NCI-H446 (cell line): ENCODE results near the gene LOXL3.
"Not testable (repeated sequence)": the region's sequence is repeated elsewhere in the genome, so short reads cannot be mapped to it uniquely, and the experiment has no call there.

ENCODE experiments used
- DNase-seq, 2 experiments: peaks; one replicate each; lab custom pipeline; 2025; lab: John Stamatoyannopoulos, UW

Gene LOXL3

GRCh38 chr2:74573747-74574562 is 20.2 kb upstream of the LOXL3 start:
- no peak for DNase-seq

GRCh38 chr2:74572178-74572925 is 18.6 kb upstream of the LOXL3 start:
- DNase-seq, result no peak

GRCh38 chr2:74571058-74571457 is 17.3 kb upstream of the LOXL3 start:
- no peak for DNase-seq

DNA sequence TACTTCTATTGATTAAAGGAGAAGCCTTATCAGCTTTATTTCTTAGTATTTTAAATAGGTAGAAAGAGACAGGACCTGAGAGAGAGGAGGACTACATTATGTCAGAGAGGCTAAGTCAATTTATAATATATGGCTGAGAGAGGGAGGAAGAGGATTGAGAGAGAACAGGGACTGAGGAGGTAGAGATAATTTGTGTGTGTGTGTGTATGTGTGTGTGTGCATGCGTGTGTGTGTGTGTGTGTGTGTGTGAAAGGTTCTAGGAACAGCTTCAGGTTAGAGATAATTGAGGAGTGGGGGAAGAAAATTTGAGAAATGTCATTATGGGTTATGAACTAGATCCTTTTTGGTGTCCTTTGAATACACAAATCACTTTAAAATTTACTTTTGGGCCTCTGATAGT is 15.9 kb upstream of the LOXL3 start:
- DNase-seq, result no peak

DNA sequence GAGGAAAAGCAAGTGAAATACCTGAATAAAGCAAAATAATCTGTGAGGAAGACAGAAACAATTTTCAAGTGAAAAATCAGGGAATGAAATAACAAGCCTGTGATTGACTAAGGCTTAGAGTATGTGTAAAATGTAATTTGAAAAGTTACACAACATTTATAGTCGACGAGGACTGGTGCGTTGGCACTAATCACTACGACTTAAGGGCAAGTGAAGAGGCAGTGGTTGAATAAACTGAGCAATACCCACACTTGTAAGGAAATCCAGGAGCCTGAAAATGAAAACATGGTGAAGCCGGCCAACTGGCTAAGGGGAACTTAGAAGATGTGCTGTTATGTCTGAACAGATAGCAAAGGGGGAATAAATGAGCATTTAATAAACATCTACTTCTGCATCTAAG is 14.1 kb upstream of the LOXL3 start:
- no peak for DNase-seq

DNA sequence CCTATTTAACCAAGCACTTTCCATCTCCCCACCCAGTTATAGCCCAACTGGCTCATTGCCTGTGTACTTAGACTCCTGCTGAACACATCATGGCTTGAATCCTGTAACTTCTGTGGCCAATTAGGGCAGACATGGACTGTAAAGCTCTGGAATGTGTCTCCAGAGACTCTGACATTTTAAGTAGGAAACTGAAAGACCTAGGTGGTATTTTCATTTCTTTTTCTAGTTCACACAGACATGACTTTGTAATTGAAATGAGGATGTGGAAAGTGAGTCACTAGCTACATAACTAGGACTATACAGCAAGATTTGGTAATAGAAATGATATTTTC is 13.0 kb upstream of the LOXL3 start:
- DNase-seq, result no peak

- DNase-seq, result no peak
These were observed 12.5 kb upstream of the LOXL3 start for GRCh38 chr2:74566076-74566753.

- no peak for DNase-seq
These were observed 10.5 kb upstream of the LOXL3 start for GRCh38 chr2:74564222-74564621.

DNA sequence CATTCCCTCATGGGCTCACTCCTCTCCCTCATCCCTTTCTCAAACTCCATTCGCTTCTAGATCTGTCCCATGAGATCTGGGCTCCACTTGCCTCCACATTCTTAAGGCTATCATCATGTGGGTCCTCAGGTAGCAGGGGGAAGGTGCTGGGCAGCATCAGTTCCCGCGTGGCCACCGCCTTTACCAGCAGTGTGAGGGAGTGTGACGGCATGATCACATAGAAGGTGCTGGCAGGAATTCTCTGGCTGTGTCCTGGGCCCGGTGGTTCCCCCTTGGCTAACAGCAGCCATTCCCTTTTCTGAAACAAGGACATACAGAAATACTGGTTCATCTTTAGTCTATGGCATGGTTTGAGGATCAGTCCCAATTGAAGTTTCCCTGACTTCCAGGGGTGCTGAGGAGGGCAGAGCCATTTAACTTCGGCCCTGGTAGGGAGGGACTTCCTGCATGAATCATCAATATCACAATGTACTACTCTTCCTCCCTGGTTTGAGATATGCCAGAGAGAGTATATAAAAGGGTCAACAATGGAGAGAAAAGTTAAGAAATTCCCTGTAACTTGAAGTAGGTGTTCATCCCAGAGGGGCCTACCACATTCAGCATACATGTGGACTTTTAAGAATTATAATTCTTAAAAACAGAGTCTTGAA is 8.5 kb upstream of the LOXL3 start:
- DNase-seq, result no peak

DNA sequence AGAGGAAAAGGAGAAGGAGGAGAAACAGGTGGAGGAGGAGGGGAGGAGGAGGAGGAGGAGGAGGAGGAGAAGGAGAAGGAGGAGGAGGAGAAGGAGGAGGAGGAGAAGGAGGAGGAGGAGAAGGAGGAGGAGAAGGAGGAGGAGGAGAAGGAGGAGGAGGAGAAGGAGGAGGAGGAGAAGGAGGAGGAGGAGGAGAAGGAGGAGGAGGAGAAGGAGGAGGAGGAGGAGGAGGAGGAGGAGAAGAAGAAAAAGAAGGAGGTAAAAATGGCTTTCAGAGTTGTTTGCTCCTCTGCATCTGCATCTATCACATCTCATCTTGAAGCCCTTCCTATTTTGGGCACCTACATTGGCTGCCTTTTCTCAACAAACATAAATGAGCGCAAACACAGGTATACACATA is 7.3 kb upstream of the LOXL3 start:
- DNase-seq, result not testable (repeated sequence)

GRCh38 chr2:74560591-74560990 is 6.8 kb upstream of the LOXL3 start:
- DNase-seq, result no peak

DNA sequence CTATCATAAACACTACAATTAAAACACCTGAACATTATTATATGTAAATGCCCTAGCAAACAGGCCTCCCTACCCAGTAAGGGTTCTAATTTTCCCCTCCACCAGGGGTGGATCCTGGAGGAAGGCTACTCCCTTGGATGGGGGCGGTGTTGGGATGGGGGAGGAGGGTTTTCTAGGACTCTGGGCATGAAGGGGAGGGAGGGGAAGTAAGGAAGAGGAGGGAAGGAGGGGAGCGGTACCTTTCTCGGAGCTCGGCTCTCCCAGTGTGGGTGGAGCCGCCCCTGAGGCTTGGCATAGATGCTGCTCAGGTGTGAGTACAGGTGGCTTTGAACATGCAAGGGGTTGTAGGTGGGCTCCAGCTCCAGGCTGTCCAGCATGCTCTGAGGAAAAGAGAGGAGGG is 6.2 kb upstream of the LOXL3 start:
- no peak for DNase-seq

GRCh38 chr2:74558284-74559230 is 4.8 kb upstream of the LOXL3 start:
- DNase-seq, result no peak

GRCh38 chr2:74556831-74557370 is 3.2 kb upstream of the LOXL3 start:
- no peak for DNase-seq

DNA sequence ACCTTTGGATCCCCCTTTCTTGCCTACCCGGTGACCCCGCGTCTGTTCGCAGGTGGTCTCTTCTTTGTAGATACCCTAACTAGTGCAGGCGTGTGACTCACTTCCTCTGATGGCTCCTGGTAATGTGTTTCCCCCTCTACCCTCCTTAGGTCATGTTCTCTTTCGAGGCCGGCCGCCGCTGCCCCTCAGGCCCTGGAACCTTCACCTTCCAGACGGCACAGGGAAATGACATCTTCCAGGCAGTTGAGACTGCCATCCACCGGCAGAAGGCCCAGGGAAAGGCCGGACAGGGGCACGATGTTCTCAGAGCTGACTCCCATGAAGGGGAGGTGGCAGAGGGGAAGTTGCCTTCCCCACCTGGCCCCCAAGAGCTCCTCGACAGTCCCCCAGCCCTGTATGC is 2.4 kb upstream of the LOXL3 start:
- DNase-seq, result no peak

- no peak for DNase-seq
These were observed 1.9 kb upstream of the LOXL3 start for GRCh38 chr2:74555610-74556103.

DNA sequence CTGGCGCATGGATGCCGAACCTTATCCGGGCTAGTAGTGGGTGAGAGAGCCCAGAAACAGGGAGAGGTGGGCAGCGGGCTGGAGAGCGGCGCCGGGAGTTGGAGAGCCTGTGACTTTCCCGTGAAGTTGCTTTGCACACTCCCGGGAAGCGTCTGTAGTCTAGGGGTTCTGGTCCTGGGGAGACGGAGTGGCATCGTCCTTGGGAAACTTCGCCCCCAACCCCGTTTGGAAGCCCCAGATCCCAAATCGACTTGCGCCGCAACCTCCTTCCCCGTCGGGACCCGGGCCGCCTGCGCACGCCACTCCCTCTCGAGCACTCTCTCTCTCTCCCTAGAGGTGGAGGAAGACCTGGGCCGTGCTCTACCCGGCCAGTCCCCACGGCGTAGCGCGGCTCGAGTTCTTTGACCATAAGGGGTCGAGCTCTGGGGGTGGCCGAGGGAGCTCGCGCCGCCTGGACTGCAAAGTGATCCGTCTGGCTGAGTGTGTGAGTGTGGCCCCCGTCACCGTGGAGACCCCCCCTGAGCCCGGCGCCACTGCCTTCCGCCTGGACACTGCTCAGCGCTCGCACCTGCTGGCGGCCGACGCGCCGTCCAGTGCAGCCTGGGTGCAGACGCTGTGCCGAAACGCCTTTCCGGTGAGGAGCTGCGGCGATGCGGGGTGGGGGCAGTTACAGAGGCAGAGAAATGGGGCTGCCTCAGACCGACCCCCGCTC is 1.2 kb upstream of the LOXL3 start:
- DNase-seq, result no peak

GRCh38 chr2:74552914-74553811 is 579 bp downstream of the LOXL3 start:
- DNase-seq, result no peak
